Activated B cell treated with CpG ODN at 0.5 μM for 24 hours (primary cell): ENCODE results near the gene TCF12. TPM values are rescaled to one million over a fixed set of nuclear protein-coding genes. Genes with fewer than 3 reads are reported as not detected.
A peak's percentile ranks its signal among the peaks of the same experiment; 100 is the strongest.

Experiments used
- ATAC-seq: fragments of 200-7000 bp; cut with Tn5 transposase; one replicate; pipeline ENCODE4 v1.10.0; 2021; ENCODE audit warnings: low read depth, mild to moderate bottlenecking, moderate library complexity
- CTCF ChIA-PET: fragments of 350-600 bp; sonication (Branson Sonifier 250); formaldehyde crosslinking; loops from one replicate; lab custom pipeline; 2021; ENCODE audit warnings: antibody characterized with exemption; lab: Charles Lee
- POLR2A ChIA-PET: fragments of 350-600 bp; sonication (Branson Sonifier 250); formaldehyde crosslinking; loops from one replicate; lab custom pipeline; 2021; ENCODE audit warnings: antibody characterized with exemption; lab: Charles Lee
- DNase-seq: peaks from one replicate; pipeline ENCODE4 v3.0.0; 2022
- H3K27ac Mint-ChIP-seq: one replicate; pipeline ENCODE4 v1.8.0; 2020; ENCODE audit warnings: mixed read lengths
- H3K27me3 Mint-ChIP-seq: one replicate; pipeline ENCODE4 v1.8.0; 2021; ENCODE audit warnings: mixed read lengths
- H3K36me3 Mint-ChIP-seq: one replicate; pipeline ENCODE4 v1.8.0; 2021; ENCODE audit warnings: low read depth, mixed read lengths
- H3K4me1 Mint-ChIP-seq: one replicate; pipeline ENCODE4 v1.8.0; 2021; ENCODE audit warnings: mixed read lengths
- H3K4me3 Mint-ChIP-seq: one replicate; pipeline ENCODE4 v1.8.0; 2020; ENCODE audit warnings: mild to moderate bottlenecking, mixed read lengths
- H3K9me3 Mint-ChIP-seq: one replicate; pipeline ENCODE4 v1.8.0; 2020; ENCODE audit warnings: mixed read lengths
- intact Hi-C: fragments of 100-400 bp; cut with micrococcal nuclease; formaldehyde crosslinking; loops from one replicate; pipeline ENCODE4 v1.15.1; 2024
- total RNA-seq: library from RNA; stranded (reverse); gene quantifications from 2 replicates; pipeline ENCODE4 v1.2.3, GENCODE V29; 2022
- TF ChIP-seq, protein P1 (sequence below): fragments of 200-600 bp; IDR thresholded peaks from one replicate; pipeline ENCODE4 v1.8.0; 2022; ENCODE audit warnings: antibody characterized with exemption, mild to moderate bottlenecking

The TCF12 gene
- total RNA-seq, 1 donor from 2014 or later: 119 TPM

DNA sequence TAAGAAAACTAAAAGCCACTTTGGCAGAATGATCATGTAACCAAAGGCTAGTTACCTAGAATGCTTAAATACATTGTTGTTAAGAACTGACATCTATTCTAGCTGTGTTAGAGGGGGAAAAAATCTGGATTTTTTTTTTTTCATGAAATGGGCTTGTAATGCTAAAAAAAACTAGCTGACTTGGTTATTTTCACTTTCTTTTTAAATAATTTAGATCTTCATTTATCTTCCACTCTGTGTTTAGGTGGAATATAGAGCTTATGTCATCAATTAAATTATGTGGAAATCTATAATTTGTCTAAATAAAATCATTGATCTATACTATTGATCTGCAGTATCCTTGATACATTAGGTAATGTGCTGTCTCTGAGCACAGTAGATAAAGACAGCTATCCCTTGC, 217.4 kb downstream of the TCF12 start:
- Mint-ChIP-seq H3K27me3 (no peaks in the 10 kb centered on the region), H3K27ac (no peak overlapping the region), H3K4me3 (no peak overlapping the region), H3K36me3 (no peaks in the 10 kb centered on the region), H3K9me3 (no peaks in the 10 kb centered on the region), H3K4me1 (peaks cover 30% of the 10 kb centered on the region)
- ATAC-seq (no peak), DNase-seq (no peak)
- ChIA-PET POLR2A (interaction anchor here (0.7 to 1.0 kb wide), 2 partner anchors 21 to 164 kb away, joined by 3 read pairs; no protein-coding TSS in a partner anchor), CTCF (interaction anchor here (1.4 to 1.9 kb wide), 2 partner anchors 11 to 217 kb away, joined by 3 to 9 read pairs; partner anchors contain the start of gene TCF12)
- TF ChIP-seq, protein P1, sequence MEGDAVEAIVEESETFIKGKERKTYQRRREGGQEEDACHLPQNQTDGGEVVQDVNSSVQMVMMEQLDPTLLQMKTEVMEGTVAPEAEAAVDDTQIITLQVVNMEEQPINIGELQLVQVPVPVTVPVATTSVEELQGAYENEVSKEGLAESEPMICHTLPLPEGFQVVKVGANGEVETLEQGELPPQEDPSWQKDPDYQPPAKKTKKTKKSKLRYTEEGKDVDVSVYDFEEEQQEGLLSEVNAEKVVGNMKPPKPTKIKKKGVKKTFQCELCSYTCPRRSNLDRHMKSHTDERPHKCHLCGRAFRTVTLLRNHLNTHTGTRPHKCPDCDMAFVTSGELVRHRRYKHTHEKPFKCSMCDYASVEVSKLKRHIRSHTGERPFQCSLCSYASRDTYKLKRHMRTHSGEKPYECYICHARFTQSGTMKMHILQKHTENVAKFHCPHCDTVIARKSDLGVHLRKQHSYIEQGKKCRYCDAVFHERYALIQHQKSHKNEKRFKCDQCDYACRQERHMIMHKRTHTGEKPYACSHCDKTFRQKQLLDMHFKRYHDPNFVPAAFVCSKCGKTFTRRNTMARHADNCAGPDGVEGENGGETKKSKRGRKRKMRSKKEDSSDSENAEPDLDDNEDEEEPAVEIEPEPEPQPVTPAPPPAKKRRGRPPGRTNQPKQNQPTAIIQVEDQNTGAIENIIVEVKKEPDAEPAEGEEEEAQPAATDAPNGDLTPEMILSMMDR: no peak
- intact Hi-C loops: no loop called here

DNA sequence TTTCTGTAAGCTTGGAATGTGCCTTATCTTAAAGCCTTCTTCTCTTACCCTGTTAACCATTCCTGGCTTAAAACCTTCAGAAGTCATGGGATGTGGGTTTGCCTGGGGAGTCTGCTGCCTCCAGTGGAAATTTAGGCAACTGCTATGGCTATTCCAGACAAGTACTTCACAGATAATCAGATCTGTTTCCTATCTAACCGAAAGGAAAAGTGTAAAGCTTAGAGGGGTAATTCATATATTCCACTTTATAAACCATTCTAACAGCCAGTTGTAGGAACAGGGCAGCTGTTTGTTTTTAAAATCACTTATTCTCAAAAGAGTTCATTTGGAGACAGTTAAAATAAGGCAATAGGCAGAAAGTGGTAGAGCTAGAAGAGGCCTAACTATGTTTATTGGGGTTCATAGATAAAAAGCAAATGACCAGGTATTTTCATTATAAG, 219.9 kb downstream of the TCF12 start:
- TF ChIP-seq, protein P1: no peak
- no peak for ATAC-seq
- Mint-ChIP-seq H3K4me1 (peaks cover 22% of the 10 kb centered on the region), H3K36me3 (no peaks in the 10 kb centered on the region), H3K27me3 (no peaks in the 10 kb centered on the region), H3K4me3 (no peak overlapping the region), H3K27ac (no peak overlapping the region), H3K9me3 (no peaks in the 10 kb centered on the region)
- intact Hi-C loops: loop anchor here (1.0 to 2.0 kb wide), 2 partner anchors 220 to 318 kb away; partner anchors contain the start of gene TCF12
- ChIA-PET POLR2A (no interaction called here), CTCF (interaction anchor here (1.0 to 1.8 kb wide), 5 partner anchors 8 to 405 kb away, joined by 3 to 9 read pairs (median 4); partner anchors contain the start of gene TCF12)
- no peak for DNase-seq

DNA sequence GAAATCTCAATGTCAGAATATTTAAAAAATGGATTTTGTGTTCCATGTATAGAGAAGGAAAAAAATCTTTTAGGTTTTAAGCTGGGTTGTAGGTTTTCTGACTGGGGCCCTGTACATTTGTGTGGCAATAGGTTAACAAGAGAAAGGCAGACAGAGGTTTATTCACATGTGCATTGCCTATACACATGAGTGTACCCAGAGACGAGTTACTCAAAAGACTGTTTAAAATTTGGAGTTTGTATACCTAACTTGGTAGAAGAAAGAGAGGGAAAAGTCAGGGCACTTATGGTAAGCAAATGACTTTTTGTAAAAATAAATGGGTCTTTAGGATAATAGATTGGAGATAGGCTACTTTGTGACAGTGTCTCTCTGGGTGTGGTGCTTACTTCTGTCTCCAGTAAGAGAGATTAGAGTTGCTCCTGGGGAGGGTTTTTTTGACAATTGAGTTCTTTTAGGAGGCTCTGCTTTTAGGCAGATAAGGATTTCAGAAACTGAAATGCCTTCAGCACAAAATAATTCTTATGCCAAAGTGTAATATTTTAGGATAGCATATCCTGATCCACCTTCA, 225.2 kb downstream of the TCF12 start:
- ChIA-PET CTCF (interaction anchor here (0.8 to 0.9 kb wide), 3 partner anchors 70 to 384 kb away, joined by 3 read pairs; no protein-coding TSS in a partner anchor), POLR2A (interaction anchor here (0.6 kb wide), 1 partner anchor 225 kb away, joined by 4 read pairs; no protein-coding TSS in a partner anchor)
- no peak for ATAC-seq
- TF ChIP-seq, protein P1: no peak
- intact Hi-C loops: no loop called here
- no peaks in the 10 kb centered on the region for H3K27me3 Mint-ChIP-seq
- H3K4me1 Mint-ChIP-seq: peaks cover 14% of the 10 kb centered on the region
- DNase-seq: no peak
- no peak overlapping the region for H3K4me3 Mint-ChIP-seq
- no peaks in the 10 kb centered on the region for H3K36me3 Mint-ChIP-seq
- peak overlapping the region; percentile 0 for H3K27ac Mint-ChIP-seq
- no peaks in the 10 kb centered on the region for H3K9me3 Mint-ChIP-seq

DNA sequence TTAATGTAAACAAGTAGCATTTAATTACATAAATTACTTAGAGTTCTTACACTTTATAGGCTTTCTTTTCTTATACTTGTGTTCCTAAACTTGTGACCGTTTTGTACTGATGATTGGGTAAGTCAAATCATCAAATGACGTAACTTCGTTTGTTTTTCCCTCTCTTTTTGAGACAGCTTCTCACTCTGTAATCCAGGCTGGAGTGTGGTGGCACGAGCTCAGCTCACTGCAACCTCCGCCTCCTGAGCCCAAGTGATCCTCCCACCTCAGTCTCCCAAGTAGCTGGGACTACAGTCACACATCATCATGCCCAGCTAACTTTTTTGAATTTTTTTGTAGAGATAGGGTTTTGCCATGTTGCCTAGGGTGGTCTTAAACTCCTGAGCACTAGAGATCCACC, 226.0 kb downstream of the TCF12 start:
- CTCF ChIA-PET: interaction anchor here (1.5 to 8.0 kb wide), 8 partner anchors 69 to 650 kb away, joined by 4 to 202 read pairs (median 12); partner anchors contain the start of gene TCF12
- H3K36me3 Mint-ChIP-seq: peaks cover 2% of the 10 kb centered on the region
- H3K4me3 Mint-ChIP-seq: no peak overlapping the region
- H3K27me3 Mint-ChIP-seq: no peaks in the 10 kb centered on the region
- no peak for ATAC-seq
- intact Hi-C loops: no loop called here
- TF ChIP-seq, protein P1: no peak
- DNase-seq: no peak
- peaks cover 16% of the 10 kb centered on the region for H3K4me1 Mint-ChIP-seq
- H3K9me3 Mint-ChIP-seq: no peaks in the 10 kb centered on the region
- POLR2A ChIA-PET: interaction anchor here (4.0 kb wide), 1 partner anchor 158 kb away, joined by 21 read pairs; no protein-coding TSS in a partner anchor
- no peak overlapping the region for H3K27ac Mint-ChIP-seq
